ENCODE measurements around the gene FFAR4.

DNA sequence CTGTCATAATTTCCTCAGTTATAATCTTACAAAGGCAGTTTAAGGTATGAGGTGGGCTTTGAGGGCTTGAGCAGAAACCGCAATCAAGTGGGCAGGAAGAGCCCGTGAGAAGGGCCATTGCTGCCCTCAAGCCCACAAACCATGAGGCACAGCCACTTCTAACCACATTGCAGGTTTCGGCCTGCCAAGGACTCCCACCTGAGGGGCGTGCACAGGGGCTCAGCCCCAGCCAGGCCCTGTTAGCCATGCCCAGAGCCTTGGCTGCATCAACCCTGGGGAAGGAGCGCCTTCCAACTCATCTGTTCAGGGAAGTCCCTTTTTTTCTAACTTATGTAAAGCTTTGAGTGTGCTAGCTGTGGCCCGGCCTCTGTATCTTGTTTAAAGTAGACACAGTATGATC is 5.9 kb upstream of the FFAR4 start:
- TF ChIP-seq JUND (IDR thresholded peaks at IDR 0.05), result no peak
- TF ChIP-seq, protein P1, sequence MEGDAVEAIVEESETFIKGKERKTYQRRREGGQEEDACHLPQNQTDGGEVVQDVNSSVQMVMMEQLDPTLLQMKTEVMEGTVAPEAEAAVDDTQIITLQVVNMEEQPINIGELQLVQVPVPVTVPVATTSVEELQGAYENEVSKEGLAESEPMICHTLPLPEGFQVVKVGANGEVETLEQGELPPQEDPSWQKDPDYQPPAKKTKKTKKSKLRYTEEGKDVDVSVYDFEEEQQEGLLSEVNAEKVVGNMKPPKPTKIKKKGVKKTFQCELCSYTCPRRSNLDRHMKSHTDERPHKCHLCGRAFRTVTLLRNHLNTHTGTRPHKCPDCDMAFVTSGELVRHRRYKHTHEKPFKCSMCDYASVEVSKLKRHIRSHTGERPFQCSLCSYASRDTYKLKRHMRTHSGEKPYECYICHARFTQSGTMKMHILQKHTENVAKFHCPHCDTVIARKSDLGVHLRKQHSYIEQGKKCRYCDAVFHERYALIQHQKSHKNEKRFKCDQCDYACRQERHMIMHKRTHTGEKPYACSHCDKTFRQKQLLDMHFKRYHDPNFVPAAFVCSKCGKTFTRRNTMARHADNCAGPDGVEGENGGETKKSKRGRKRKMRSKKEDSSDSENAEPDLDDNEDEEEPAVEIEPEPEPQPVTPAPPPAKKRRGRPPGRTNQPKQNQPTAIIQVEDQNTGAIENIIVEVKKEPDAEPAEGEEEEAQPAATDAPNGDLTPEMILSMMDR (IDR thresholded peaks at IDR 0.05; ENCODE audit: low read depth, low read length, missing input control), result no peak

All from liver (tissue), 3 donors.